T-helper 2 cell (primary cell): Measurements from ENCODE around the gene DSTYK.
A peak's percentile ranks its signal among the peaks of the same experiment; 100 is the strongest.

Source experiments
- DNase-seq, 5 experiments: peaks; one replicate each; pipeline versions ENCODE4 v3.0.0 to v3.0.0-alpha.2; 2012 to 2022

Gene DSTYK

GRCh38 chr1:205128050-205128449 is 83.5 kb downstream of the DSTYK start:
- DNase-seq = no peak

DNA sequence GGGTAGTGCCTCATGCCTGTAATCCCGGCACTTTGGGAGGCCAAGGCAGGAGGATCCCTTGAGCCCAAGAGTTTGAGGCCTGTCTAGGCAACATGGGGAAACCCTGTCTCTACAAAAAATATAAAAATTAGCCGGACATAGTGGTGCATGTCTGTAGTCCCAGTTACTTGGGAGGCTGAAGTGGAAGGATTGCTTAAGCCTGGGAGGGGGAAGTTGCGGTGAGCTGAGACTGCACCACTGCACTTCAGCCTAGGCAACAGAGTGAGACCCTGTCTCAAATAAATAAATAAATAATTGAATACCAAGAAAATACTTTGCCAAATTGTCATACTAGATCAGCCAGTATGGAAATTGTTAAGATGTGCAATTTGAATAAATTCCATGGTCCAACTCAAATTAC is 83.9 kb downstream of the DSTYK start:
- no peak for DNase-seq

GRCh38 chr1:205124726-205125125 is 86.8 kb downstream of the DSTYK start:
- DNase-seq = no peak

DNA sequence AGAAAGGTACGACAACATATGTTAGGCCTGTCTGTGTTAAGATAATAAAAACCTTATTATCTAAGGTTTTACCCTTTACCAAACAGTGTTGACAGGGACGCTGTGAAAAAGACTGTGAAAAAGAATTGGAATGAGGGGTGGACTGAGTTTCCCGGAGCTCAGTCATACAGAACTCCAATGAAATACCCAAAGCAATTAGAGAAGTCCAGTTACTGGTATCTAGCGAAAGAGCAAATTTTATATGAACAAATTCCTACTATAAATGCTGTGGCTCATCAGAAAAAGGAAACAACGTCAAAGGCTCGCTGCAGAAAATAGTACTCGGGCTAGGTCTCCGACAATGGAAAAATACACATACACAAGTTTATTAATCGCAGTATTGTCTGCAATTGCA is 89.0 kb downstream of the DSTYK start:
- DNase-seq = peak in 1 of 5 experiments; percentile 13

DNA sequence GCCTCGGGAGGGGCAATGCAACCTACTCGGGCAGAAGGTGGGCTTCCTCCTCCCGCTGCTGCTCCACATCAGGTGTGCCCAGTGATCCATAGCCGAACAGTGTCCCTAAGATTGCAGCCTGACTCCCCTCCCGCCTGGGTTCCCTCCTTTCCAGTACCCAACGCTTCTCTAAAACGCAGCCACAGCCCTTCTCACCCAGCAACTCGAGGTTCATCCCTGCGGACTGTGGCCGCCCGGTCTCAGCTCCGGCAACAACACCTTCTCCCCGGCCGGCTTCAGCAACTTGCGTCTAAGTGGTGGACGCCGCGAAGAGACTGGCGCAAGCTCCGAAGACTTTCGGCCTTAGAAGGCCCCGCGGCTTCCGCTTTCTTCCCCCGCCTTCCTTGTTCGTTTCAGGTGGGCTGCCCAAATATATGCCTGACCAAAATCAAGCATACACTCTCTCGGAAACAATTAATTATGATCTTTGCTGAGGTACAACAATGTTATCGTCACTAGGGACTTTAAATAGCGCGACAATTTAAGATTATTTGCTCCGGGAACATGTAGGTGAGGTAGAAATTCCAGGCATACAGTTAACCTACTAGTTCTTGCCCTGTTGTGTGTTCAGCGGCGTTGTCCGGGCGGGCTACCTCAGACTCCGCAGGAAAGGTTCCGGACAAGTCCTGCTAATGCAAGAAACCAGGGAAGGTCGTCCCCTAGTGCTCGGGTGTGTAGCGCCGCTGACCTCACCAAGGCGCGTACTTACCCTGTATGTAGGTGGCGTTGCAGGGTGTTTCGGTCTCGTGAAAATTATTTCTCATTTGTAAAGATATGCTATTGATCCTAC is 89.6 kb downstream of the DSTYK start, which contains the start of gene RBBP5:
Gene RBBP5 (minus strand): TSS at position 319 of the 829 bp plus-strand sequence. CDS start 105 bp downstream, at position 214.
- DNase-seq = peak; percentile 73 to 99 (median 94)

GRCh38 chr1:205118752-205119151 is 92.8 kb downstream of the DSTYK start:
- DNase-seq = peak in 1 of 5 experiments; percentile 17

GRCh38 chr1:205111354-205111753 is 100.1 kb downstream of the DSTYK start:
- DNase-seq = no peak

DNA sequence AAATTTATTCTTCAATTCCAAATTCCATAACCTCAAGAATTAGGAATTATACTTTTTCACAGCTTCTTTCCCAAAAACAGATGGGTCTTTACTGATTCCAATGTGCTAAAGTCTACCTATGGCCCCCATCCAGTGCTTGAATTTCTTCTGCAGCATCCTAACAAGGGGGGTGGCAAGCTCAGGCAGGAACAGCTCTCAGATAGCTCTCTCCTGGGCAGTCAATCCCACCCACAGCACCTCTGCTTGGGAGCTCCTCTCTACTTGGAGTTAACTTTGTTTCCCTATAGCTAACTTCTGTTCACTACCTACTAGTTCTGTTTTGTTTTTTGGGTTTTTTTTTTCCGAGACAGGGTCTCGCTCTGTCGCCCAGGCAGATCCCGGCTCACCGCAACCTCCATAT is 101.8 kb downstream of the DSTYK start:
- DNase-seq = no peak

- no peak for DNase-seq
Observed at GRCh38 chr1:205109269-205109668, 102.2 kb downstream of the DSTYK start.

DNA sequence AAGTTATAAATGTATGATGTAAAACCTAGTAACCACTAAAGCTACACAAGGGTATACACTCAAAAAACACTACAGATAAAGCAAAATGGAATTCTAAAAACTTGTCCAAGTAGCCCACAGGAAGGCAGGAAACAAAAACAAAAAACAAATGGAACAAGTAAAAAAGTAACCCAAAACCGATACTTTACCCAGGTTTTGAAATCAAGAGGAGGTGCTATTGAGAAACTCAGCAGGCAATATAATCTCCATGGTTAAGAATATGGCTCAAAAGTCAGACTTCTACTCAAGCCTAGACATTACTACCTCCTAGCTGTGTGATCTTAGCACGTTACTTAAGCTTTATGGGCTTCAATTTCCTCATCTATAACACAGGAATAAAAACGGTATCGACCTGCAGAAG is 103.0 kb downstream of the DSTYK start:
- no peak for DNase-seq

DNA sequence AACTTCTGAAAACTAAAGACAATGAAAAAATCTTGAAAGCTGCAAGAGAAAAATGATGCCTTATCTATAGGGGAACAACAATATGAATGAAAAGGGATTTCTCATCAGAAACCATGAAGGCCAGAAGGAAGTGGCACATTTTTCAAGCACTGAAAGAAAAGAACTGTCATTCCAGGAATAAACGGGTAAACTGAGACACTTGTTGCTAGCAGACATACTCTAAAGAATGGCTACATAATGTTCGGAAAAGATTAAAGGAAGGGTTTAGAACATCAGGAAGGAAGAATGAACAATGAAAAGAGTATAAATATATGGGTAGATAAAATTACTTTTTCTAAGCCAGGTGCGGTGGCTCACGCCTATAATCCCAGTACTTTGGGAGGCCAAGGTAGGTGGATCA is 104.2 kb downstream of the DSTYK start:
- DNase-seq = no peak

GRCh38 chr1:205102404-205102803 is 109.1 kb downstream of the DSTYK start:
- DNase-seq = no peak

DNA sequence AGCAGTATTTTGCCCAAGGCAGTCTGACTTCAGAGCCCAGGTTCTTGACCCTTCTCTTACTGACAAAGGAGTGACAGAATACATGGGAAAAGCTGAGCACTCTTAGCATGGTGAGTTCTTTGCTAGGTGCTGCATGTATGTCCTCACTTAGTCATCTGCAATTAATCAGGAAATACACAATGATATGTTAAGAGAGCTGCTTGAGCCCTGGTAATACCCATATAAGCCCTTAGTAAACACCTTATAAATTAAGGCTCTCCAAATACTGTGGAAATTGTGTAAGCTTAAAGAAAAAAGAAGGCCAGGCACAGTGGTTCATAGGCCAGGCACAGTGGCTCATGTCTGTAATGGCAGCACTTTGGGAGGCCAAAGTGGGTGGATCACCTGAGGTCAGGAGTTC is 113.3 kb downstream of the DSTYK start:
- no peak for DNase-seq

- no peak for DNase-seq
Observed at GRCh38 chr1:205095422-205095821, 116.1 kb downstream of the DSTYK start.
